ENCODE results near the gene SLC24A3. TPM values are rescaled to one million over a fixed set of nuclear protein-coding genes. Genes with fewer than 3 reads are reported as not detected.

The SLC24A3 gene
- total RNA-seq, 1 experiment from 2014 or later: not detected

DNA sequence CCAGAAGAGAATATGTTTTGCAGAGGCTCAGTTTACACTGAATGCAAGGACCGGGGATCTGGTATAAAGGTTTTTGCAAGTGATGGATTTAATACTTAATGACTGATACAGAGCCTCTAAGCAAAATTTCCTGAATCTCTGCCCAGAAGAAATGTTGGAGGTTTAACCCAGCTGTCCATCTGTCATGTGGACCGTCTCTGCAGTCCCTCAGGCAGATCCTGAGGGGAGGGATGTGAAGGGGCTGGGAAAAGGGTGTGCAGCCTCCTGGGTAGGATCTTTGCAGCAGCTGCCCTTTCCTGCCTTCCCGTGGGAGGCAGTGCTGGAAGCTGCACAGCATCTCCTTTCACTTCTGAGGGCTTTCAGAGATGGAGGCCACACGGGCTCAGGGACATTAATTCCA is 207.0 kb downstream of the SLC24A3 start:
- CTCF ChIA-PET: no interaction called here
- H3K36me3 ChIP-seq (ENCODE audit: control insufficient read depth, insufficient read depth, low read length): no peaks in the 10 kb centered on the region
- POLR2A ChIA-PET: no interaction called here
- DNase-seq (ENCODE audit: low read depth, low spot score) (no peak), ATAC-seq (no peak)
- in situ Hi-C loops (cut with HindIII; ENCODE audit: low pct_unique_long_range_greater_than_20kb, low sequenced_read_pairs) (no loop called here), intact Hi-C loops (cut with micrococcal nuclease; ENCODE audit: unreplicated experiment) (no loop called here)
- no TSS peak for BruUV-seq (replicated peaks)
- H3K4me3 ChIP-seq (ENCODE audit: low read depth in 2 of 2, low read length in 2 of 2): no peak overlapping the region
- no peak overlapping the region for H3K27ac ChIP-seq (ENCODE audit: low read length)
- no peaks in the 10 kb centered on the region for H3K27me3 ChIP-seq (ENCODE audit: control insufficient read depth, insufficient read depth, low read length)
- no peaks in the 10 kb centered on the region for H3K4me1 ChIP-seq (ENCODE audit: control insufficient read depth, insufficient read depth, low read length)
- H3K9me3 ChIP-seq (ENCODE audit: control insufficient read depth, insufficient read depth, low read depth, low read length): no peaks in the 10 kb centered on the region
- TF ChIP-seq, protein P1, sequence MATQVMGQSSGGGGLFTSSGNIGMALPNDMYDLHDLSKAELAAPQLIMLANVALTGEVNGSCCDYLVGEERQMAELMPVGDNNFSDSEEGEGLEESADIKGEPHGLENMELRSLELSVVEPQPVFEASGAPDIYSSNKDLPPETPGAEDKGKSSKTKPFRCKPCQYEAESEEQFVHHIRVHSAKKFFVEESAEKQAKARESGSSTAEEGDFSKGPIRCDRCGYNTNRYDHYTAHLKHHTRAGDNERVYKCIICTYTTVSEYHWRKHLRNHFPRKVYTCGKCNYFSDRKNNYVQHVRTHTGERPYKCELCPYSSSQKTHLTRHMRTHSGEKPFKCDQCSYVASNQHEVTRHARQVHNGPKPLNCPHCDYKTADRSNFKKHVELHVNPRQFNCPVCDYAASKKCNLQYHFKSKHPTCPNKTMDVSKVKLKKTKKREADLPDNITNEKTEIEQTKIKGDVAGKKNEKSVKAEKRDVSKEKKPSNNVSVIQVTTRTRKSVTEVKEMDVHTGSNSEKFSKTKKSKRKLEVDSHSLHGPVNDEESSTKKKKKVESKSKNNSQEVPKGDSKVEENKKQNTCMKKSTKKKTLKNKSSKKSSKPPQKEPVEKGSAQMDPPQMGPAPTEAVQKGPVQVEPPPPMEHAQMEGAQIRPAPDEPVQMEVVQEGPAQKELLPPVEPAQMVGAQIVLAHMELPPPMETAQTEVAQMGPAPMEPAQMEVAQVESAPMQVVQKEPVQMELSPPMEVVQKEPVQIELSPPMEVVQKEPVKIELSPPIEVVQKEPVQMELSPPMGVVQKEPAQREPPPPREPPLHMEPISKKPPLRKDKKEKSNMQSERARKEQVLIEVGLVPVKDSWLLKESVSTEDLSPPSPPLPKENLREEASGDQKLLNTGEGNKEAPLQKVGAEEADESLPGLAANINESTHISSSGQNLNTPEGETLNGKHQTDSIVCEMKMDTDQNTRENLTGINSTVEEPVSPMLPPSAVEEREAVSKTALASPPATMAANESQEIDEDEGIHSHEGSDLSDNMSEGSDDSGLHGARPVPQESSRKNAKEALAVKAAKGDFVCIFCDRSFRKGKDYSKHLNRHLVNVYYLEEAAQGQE (IDR thresholded peaks at IDR 0.05; ENCODE audit: insufficient read depth in 1 of 2, low read depth in 2 of 2, low read length in 1 of 2): no peak
- TF ChIP-seq CTCF (IDR thresholded peaks at IDR 0.05): no peak
- no peak for TF ChIP-seq SIN3A (IDR thresholded peaks at IDR 0.05; ENCODE audit: borderline replicate concordance, insufficient read depth, low read depth, low read length)
- TF ChIP-seq POLR2AphosphoS5 (IDR thresholded peaks at IDR 0.05; ENCODE audit: low read depth, low read length): no peak
- no peak for TF ChIP-seq TCF7L2 (IDR thresholded peaks at IDR 0.05; ENCODE audit: low read depth, low read length)

DNA sequence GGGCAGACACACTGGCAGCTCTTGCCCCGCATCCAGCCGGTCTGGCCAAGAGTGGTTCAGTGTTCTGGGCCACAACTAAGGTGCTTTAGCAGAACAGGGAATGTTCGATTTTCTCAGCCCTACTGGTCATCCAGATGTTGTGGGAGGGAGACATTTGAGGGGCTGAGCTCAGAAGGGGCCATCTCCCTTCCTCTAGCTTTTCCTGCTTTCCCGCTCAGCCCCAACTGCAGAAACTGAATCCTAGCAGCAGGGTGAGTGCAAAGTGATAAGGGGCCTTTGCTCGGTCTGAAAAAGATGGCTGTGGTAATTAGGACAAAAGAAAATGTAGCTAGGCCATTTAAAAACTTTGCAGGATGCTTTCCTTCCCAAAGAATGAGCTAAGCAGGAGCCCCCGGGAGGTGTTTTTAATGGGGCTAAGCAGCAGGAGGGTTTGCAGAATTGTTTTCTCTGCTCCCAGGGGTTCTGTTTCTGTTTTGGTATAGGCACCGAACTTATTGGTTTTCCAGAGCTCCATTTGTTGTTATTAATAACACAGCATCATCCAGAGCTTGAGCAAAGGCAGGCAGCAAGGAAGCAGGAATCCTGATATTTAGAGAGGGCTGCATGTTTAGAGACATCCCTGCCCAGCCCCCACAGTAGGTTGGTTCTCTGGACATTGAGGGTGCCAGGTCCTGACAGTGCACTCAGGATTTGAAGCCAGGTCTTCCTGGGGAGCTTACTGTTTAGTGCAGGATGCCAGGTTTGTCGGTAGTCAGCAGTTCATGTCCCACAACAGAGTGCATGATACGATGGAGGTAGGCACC is 210.9 kb downstream of the SLC24A3 start:
- CTCF ChIA-PET: no interaction called here
- POLR2A ChIA-PET: no interaction called here
- Histone ChIP-seq H3K27ac (ENCODE audit: low read length) (no peak overlapping the region), H3K4me3 (ENCODE audit: low read depth in 2 of 2, low read length in 2 of 2) (no peak overlapping the region), H3K9me3 (ENCODE audit: control insufficient read depth, insufficient read depth, low read depth, low read length) (no peaks in the 10 kb centered on the region), H3K36me3 (ENCODE audit: control insufficient read depth, insufficient read depth, low read length) (no peaks in the 10 kb centered on the region), H3K27me3 (ENCODE audit: control insufficient read depth, insufficient read depth, low read length) (peaks cover 8% of the 10 kb centered on the region), H3K4me1 (ENCODE audit: control insufficient read depth, insufficient read depth, low read length) (no peaks in the 10 kb centered on the region; the same call in 1 of the 2 replicates)
- TF ChIP-seq SIN3A (IDR thresholded peaks at IDR 0.05; ENCODE audit: borderline replicate concordance, insufficient read depth, low read depth, low read length) (no peak), POLR2AphosphoS5 (IDR thresholded peaks at IDR 0.05; ENCODE audit: low read depth, low read length) (no peak), CTCF (IDR thresholded peaks at IDR 0.05) (no peak), TCF7L2 (IDR thresholded peaks at IDR 0.05; ENCODE audit: low read depth, low read length) (no peak)
- TF ChIP-seq, protein P1 (IDR thresholded peaks at IDR 0.05; ENCODE audit: insufficient read depth in 1 of 2, low read depth in 2 of 2, low read length in 1 of 2): no peak
- BruUV-seq (replicated peaks): no TSS peak
- intact Hi-C loops (cut with micrococcal nuclease; ENCODE audit: unreplicated experiment): no loop called here
- no peak for DNase-seq (ENCODE audit: low read depth, low spot score)
- ATAC-seq: no peak
- in situ Hi-C loops (cut with HindIII; ENCODE audit: low pct_unique_long_range_greater_than_20kb, low sequenced_read_pairs): no loop called here

Measured in Panc1 (cell line).